ENCODE measurements around the gene FMNL2. TPM values are rescaled to one million over a fixed set of nuclear protein-coding genes. Genes with fewer than 3 reads are reported as not detected.

Gene FMNL2
- total RNA-seq, 1 experiment from 2014 or later: 43.1 TPM

DNA sequence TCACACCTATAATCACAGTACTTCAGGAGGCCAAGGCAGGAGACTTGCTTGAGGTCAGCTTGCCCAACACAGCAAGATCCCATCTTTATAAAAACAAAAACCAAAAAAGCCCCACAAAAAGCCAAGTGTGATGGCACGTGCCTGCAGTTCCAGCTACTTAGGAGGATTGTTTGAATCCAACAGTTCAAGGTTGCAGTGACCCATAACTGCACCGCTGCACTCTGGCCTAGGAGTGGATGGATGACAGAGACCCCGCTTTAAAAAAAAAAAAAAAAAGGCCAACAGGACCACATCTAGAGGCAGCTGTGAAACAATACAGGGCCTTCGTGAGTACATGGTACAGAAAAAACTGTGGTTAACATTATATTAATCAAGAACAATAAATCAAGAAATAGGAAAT, 326.1 kb downstream of the FMNL2 start:
- DNase-seq (ENCODE audit: low spot score): no peak
- TF ChIP-seq, protein P1, sequence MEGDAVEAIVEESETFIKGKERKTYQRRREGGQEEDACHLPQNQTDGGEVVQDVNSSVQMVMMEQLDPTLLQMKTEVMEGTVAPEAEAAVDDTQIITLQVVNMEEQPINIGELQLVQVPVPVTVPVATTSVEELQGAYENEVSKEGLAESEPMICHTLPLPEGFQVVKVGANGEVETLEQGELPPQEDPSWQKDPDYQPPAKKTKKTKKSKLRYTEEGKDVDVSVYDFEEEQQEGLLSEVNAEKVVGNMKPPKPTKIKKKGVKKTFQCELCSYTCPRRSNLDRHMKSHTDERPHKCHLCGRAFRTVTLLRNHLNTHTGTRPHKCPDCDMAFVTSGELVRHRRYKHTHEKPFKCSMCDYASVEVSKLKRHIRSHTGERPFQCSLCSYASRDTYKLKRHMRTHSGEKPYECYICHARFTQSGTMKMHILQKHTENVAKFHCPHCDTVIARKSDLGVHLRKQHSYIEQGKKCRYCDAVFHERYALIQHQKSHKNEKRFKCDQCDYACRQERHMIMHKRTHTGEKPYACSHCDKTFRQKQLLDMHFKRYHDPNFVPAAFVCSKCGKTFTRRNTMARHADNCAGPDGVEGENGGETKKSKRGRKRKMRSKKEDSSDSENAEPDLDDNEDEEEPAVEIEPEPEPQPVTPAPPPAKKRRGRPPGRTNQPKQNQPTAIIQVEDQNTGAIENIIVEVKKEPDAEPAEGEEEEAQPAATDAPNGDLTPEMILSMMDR (conservative IDR thresholded peaks at IDR 0.05; ENCODE audit: low read depth, low read length): no peak
- no peak for TF ChIP-seq EZH2 (IDR thresholded peaks at IDR 0.05; ENCODE audit: borderline replicate concordance, low read depth, low read length, poor library complexity, severe bottlenecking)
- Histone ChIP-seq H3K9me3 (ENCODE audit: low read depth, low read length, poor library complexity, severe bottlenecking) (no peaks in the 10 kb centered on the region), H3K27ac (ENCODE audit: low read depth, low read length, poor library complexity, severe bottlenecking) (no peak overlapping the region), H3K4me1 (ENCODE audit: insufficient read depth, low read length, poor library complexity, severe bottlenecking) (no peaks in the 10 kb centered on the region), H3K27me3 (replicated peaks; ENCODE audit: insufficient read depth, low read depth, low read length, poor library complexity) (no peaks in the 10 kb centered on the region), H3K36me3 (ENCODE audit: insufficient read depth, low read length, poor library complexity, severe bottlenecking) (peaks cover 93% of the 10 kb centered on the region), H3K4me3 (ENCODE audit: low read depth, low read length, poor library complexity, severe bottlenecking) (no peak overlapping the region)
- intact Hi-C loops (cut with micrococcal nuclease; ENCODE audit: unreplicated experiment): no loop called here
- no TSS peak for BruUV-seq (replicated peaks)
- ChIA-PET POLR2A (ENCODE audit: low non-redundant PET) (no interaction called here), CTCF (interaction anchor here (0.7 kb wide), 1 partner anchor 21 kb away, joined by 6 read pairs; no protein-coding TSS in a partner anchor)

GRCh38 chr2:152664725-152665124, 329.8 kb downstream of the FMNL2 start:
- Histone ChIP-seq H3K27me3 (replicated peaks; ENCODE audit: insufficient read depth, low read depth, low read length, poor library complexity) (no peaks in the 10 kb centered on the region), H3K36me3 (ENCODE audit: insufficient read depth, low read length, poor library complexity, severe bottlenecking) (peaks cover 91% of the 10 kb centered on the region), H3K9me3 (ENCODE audit: low read depth, low read length, poor library complexity, severe bottlenecking) (no peaks in the 10 kb centered on the region), H3K27ac (ENCODE audit: low read depth, low read length, poor library complexity, severe bottlenecking) (no peak overlapping the region), H3K4me3 (ENCODE audit: low read depth, low read length, poor library complexity, severe bottlenecking) (no peak overlapping the region), H3K4me1 (ENCODE audit: insufficient read depth, low read length, poor library complexity, severe bottlenecking) (no peaks in the 10 kb centered on the region)
- BruUV-seq (replicated peaks): no TSS peak
- CTCF ChIA-PET: no interaction called here
- no peak for DNase-seq (ENCODE audit: low spot score)
- TF ChIP-seq, protein P1 (conservative IDR thresholded peaks at IDR 0.05; ENCODE audit: low read depth, low read length): no peak
- no peak for TF ChIP-seq EZH2 (IDR thresholded peaks at IDR 0.05; ENCODE audit: borderline replicate concordance, low read depth, low read length, poor library complexity, severe bottlenecking)
- POLR2A ChIA-PET (ENCODE audit: low non-redundant PET): no interaction called here
- intact Hi-C loops (cut with micrococcal nuclease; ENCODE audit: unreplicated experiment): no loop called here

DNA sequence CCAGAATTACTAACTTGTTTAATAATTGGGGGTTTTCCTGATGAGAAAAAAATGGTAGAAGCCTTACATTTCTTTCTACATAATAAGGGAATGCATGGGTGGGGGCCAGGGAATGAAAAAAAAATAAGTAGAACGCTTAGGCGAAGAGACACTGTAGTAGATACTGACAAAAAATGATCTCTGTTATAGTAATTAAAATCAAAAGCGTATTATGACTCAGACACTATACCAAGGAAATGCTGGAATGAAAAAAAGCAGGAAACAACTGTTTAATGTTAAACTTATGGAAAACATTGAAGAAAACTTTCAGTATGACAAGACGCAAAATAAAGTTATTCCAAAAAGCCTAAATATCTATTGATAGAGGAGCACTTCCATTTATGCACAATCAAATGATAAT, 339.4 kb downstream of the FMNL2 start:
- H3K4me1 ChIP-seq (ENCODE audit: insufficient read depth, low read length, poor library complexity, severe bottlenecking): no peaks in the 10 kb centered on the region
- H3K9me3 ChIP-seq (ENCODE audit: low read depth, low read length, poor library complexity, severe bottlenecking): no peaks in the 10 kb centered on the region
- intact Hi-C loops (cut with micrococcal nuclease; ENCODE audit: unreplicated experiment): no loop called here
- TF ChIP-seq, protein P1 (conservative IDR thresholded peaks at IDR 0.05; ENCODE audit: low read depth, low read length): no peak
- no peak for TF ChIP-seq EZH2 (IDR thresholded peaks at IDR 0.05; ENCODE audit: borderline replicate concordance, low read depth, low read length, poor library complexity, severe bottlenecking)
- no peak overlapping the region for H3K27ac ChIP-seq (ENCODE audit: low read depth, low read length, poor library complexity, severe bottlenecking)
- CTCF ChIA-PET: no interaction called here
- DNase-seq (ENCODE audit: low spot score): no peak
- peaks cover 100% of the 10 kb centered on the region for H3K36me3 ChIP-seq (ENCODE audit: insufficient read depth, low read length, poor library complexity, severe bottlenecking)
- no peak overlapping the region for H3K4me3 ChIP-seq (ENCODE audit: low read depth, low read length, poor library complexity, severe bottlenecking)
- H3K27me3 ChIP-seq (replicated peaks; ENCODE audit: insufficient read depth, low read depth, low read length, poor library complexity): no peaks in the 10 kb centered on the region
- BruUV-seq (replicated peaks): no TSS peak
- POLR2A ChIA-PET (ENCODE audit: low non-redundant PET): no interaction called here

Measured in A673 (cell line).